ENCODE measurements around the gene CHD5.

Gene CHD5

DNA sequence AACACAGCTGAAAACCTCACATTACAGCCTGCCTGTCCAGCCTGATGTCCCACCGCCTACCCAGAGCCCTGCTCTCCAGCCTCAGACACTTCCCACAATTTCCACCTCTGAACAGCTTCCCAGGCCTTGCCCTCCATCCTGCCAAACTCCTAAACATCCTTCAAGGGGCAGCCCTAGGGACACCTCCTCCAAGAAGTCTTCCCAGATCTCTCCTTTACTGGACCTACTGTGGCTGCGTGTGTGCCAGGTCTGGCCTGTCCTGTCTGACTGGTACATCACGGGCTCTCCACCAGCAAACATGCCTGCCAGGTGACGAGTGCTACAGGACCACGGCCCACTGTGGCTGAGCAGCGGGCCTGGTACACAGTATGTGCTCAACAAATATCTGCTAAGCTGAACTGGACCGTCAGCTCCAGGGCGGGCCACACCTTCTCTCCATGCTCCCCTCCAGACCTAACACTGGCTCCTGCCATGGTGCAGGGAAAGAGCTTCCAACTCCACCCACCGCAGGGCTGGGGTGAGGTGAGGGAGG lies 28.8 kb downstream of the CHD5 start:
- TF ChIP-seq, protein P1, sequence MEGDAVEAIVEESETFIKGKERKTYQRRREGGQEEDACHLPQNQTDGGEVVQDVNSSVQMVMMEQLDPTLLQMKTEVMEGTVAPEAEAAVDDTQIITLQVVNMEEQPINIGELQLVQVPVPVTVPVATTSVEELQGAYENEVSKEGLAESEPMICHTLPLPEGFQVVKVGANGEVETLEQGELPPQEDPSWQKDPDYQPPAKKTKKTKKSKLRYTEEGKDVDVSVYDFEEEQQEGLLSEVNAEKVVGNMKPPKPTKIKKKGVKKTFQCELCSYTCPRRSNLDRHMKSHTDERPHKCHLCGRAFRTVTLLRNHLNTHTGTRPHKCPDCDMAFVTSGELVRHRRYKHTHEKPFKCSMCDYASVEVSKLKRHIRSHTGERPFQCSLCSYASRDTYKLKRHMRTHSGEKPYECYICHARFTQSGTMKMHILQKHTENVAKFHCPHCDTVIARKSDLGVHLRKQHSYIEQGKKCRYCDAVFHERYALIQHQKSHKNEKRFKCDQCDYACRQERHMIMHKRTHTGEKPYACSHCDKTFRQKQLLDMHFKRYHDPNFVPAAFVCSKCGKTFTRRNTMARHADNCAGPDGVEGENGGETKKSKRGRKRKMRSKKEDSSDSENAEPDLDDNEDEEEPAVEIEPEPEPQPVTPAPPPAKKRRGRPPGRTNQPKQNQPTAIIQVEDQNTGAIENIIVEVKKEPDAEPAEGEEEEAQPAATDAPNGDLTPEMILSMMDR (IDR thresholded peaks at IDR 0.05; ENCODE audit: insufficient read depth, low read length, poor library complexity, severe bottlenecking) = no peak
- DNase-seq (ENCODE audit: extremely low read depth, insufficient read length) = no peak
- no peak overlapping the region for H3K4me3 ChIP-seq (replicated peaks; ENCODE audit: low read depth, low read length)
- no peaks in the 10 kb centered on the region for H3K36me3 ChIP-seq (ENCODE audit: control insufficient read depth, insufficient read depth, low read length)
- no peaks in the 10 kb centered on the region for H3K27me3 ChIP-seq (replicated peaks; ENCODE audit: control insufficient read depth, insufficient read depth, low read length)

- no peak overlapping the region for H3K4me3 ChIP-seq (replicated peaks; ENCODE audit: low read depth, low read length)
- H3K27me3 ChIP-seq (replicated peaks; ENCODE audit: control insufficient read depth, insufficient read depth, low read length) = no peaks in the 10 kb centered on the region
- TF ChIP-seq, protein P1 (IDR thresholded peaks at IDR 0.05; ENCODE audit: insufficient read depth, low read length, poor library complexity, severe bottlenecking) = no peak
- H3K36me3 ChIP-seq (ENCODE audit: control insufficient read depth, insufficient read depth, low read length) = no peaks in the 10 kb centered on the region
- no peak for DNase-seq (ENCODE audit: extremely low read depth, insufficient read length)
These were observed 29.8 kb downstream of the CHD5 start for GRCh38 chr1:6150006-6150938.

DNA sequence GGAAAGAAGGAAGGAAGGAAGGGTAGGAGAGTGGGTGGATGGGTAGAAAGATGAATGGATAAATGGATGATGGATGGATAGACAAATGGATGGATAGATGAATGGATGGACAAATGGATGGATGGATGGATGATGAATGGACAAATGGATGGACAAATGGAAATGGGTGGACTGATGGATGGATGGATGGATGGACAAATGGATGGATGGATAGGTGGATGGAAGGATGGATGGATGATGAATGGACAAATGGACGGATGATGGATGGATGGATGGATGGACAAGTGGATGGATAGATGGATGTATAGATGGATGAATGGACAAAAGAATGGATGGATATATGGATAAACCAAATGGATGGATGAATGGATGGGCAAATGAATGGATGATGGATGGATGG lies 30.5 kb downstream of the CHD5 start:
- no peak for DNase-seq (ENCODE audit: extremely low read depth, insufficient read length)
- Histone ChIP-seq H3K27me3 (replicated peaks; ENCODE audit: control insufficient read depth, insufficient read depth, low read length) (no peaks in the 10 kb centered on the region), H3K36me3 (ENCODE audit: control insufficient read depth, insufficient read depth, low read length) (no peaks in the 10 kb centered on the region), H3K4me3 (replicated peaks; ENCODE audit: low read depth, low read length) (no peak overlapping the region)
- TF ChIP-seq, protein P1 (IDR thresholded peaks at IDR 0.05; ENCODE audit: insufficient read depth, low read length, poor library complexity, severe bottlenecking) = no peak

DNA sequence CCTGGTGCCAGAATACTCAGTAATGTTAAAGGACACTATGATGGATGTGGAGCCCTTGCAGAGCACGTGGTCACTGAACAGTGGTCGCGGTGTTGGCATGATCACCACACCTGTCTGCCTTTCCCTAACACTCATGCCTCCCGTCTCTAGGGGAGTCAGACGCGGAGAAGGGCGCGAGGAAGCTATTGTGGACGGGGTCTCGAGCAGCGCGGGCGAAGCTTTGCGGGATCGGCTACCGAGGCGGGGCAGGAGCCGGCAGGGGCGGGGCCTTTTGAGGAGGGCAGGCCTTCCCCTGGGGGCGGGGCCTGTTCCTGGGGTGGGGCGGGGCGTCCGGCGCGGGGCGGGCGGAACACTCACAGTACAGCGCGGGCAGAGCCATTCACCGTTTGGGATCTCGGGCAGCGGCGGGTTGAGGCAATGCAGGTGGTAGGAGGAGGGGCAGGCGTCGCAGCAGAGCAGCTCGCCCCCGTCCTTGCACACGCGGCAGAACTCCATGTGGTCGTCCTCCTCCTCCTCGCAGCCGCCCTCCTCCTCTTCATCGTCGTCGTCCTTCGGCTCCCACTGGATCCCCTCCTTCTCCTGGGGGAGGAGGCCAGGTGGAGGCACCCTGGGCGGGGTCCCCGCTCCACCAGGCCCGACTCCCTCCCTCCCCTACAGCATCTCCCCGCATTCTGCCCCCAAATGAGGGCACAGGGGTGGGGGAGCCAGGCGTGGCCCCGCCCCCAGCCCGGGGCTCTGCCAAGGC lies 31.5 kb downstream of the CHD5 start:
- DNase-seq (ENCODE audit: extremely low read depth, insufficient read length) = peak; percentile 56
- Histone ChIP-seq H3K4me3 (replicated peaks; ENCODE audit: low read depth, low read length) (no peak overlapping the region), H3K36me3 (ENCODE audit: control insufficient read depth, insufficient read depth, low read length) (no peaks in the 10 kb centered on the region), H3K27me3 (replicated peaks; ENCODE audit: control insufficient read depth, insufficient read depth, low read length) (no peaks in the 10 kb centered on the region)
- TF ChIP-seq, protein P1 (IDR thresholded peaks at IDR 0.05; ENCODE audit: insufficient read depth, low read length, poor library complexity, severe bottlenecking) = no peak

DNA sequence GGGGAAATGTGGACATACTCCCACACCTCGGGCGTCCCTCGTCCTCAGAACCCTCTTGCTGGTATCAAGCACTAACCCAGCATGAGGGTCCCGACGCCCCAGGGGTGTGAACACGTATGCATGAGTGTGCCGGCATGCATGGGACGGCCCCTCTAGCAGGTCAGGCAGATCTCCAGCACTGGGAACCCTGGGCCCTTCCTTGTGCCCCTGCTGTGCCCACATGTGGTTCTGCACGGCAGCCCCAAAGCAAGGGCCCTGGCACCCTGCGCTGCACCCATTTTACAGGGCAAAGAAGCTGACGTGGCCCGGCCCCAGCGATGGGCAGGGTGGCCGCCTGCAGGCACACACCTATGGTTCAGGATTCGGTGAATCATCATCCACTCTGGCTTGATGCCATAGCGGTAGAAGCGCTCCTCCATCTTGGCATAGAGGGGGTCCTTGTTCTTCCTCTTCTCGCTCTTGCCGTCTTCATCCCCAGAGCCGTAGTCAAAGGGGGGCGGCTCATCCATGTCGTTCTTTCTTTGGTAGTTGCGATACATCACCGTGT lies 34.2 kb downstream of the CHD5 start:
- TF ChIP-seq, protein P1 (IDR thresholded peaks at IDR 0.05; ENCODE audit: insufficient read depth, low read length, poor library complexity, severe bottlenecking) = no peak
- Histone ChIP-seq H3K27me3 (replicated peaks; ENCODE audit: control insufficient read depth, insufficient read depth, low read length) (no peaks in the 10 kb centered on the region; the same call in 1 of the 2 replicates), H3K36me3 (ENCODE audit: control insufficient read depth, insufficient read depth, low read length) (no peaks in the 10 kb centered on the region), H3K4me3 (replicated peaks; ENCODE audit: low read depth, low read length) (no peak overlapping the region)
- DNase-seq (ENCODE audit: extremely low read depth, insufficient read length) = no peak
